HG02610 (cell line): ENCODE data around the gene TRIM64.
"Not testable (repeated sequence)": the region's sequence is repeated elsewhere in the genome, so short reads cannot be mapped to it uniquely, and the experiment has no call there.

Source experiments
- ATAC-seq: cut with Tn5 transposase; IDR thresholded peaks from one replicate; pipeline ENCODE4 v1.9.1; 2021; ENCODE audit warnings: mild to moderate bottlenecking, moderate library complexity; ENCODE audit not compliant: unreplicated experiment

TRIM64 gene, protein sequence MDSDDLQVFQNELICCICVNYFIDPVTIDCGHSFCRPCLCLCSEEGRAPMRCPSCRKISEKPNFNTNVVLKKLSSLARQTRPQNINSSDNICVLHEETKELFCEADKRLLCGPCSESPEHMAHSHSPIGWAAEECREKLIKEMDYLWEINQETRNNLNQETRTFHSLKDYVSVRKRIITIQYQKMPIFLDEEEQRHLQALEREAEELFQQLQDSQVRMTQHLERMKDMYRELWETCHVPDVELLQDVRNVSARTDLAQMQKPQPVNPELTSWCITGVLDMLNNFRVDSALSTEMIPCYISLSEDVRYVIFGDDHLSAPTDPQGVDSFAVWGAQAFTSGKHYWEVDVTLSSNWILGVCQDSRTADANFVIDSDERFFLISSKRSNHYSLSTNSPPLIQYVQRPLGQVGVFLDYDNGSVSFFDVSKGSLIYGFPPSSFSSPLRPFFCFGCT

DNA sequence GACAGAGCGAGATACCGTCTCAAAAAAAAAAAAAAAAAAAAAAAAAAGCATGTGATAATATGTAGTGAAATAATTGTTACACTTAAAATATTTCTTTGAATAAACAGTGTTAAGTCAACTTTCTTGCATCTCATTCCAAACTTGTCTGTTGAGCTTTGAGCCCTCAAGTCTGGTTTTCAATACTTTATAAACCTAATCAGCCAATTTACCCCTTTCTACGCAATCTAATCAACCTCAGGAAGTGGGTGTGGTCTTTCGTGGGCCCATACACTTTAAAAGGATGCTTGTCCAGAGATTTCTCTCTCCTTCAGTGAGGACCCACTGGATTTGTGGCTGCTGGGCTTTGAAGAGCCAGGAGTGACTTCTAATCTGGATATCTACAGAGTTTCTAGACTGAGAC lies at the start of gene TRIM64:
Gene TRIM64 (plus strand): TSS at position 301 of the 400 bp plus-strand sequence. CDS start 2,467 bp downstream, outside the sequence.
- not testable (repeated sequence) for ATAC-seq

DNA sequence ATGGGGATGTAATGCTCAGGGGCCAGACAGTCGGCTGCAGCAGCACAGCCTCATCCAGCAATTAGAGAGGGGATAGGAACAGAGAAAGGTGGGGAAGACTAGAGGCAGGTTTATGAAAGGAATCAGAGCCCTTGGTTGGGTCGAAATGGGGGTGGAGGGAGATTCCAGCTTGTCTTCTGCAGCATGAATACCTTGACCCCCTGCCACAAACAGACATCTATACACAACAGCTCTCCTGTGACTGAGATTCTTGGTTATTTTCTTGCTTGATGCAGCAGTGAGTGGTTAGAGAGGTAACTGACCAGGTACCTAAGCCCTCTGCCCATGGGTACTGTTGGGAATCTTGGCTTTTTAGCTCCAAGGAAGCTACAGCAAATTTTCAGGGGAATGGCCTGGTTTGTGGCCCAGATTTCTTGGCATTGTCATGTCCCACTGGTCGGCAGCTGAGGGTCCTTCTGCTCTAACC lies 43.6 kb upstream of the TRIM64 start, which contains the start of gene TRIM49D1:
Gene TRIM49D1 (minus strand): TSS at position 51 of the 466 bp plus-strand sequence. CDS start 4,535 bp downstream, outside the sequence.
- ATAC-seq: no peak

DNA sequence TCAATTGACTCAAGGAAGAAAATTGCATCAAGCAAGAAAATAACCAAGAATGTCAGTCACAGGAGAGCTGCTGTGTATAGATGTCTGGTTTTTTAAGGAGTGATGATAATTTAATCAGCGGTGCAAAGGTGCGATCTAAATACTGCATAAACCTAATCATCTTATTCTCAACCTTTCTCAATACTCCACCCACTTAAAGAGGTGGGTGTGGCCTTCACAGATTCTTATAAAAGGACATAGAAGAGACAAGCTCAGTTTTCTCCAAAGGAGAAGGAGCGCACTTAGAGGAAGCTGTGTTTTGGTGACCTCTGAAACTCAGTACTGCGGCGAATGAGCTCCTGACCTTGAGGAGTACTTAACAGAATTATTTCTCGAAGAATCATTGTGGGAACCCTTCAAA lies 42.1 kb upstream of the TRIM64 start, which contains the start of gene TRIM49D2:
Gene TRIM49D2 (plus strand): TSS at position 301 of the 400 bp plus-strand sequence. CDS start 2,698 bp downstream, outside the sequence.
- not testable (repeated sequence) for ATAC-seq

DNA sequence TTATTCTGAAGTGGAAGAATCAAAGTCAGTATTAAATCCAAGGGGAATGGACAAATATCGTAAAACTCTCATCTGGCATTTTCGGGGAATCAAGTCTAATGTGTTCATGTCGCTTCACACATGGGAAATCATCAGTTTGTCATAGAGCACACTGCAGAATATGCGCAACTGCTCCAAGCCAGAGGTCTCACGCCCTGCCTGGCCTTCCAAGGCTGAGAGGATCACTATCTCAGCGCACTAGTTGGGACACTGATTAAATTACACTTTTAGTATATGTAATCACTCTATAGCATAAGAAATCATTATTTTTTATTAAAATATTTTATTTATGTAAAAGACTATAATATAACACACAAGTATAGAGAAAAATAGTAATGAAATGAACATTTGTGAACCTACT lies 5.0 kb upstream of the TRIM64 start:
- ATAC-seq: not testable (repeated sequence)
